SK-MEL-5 (cell line): ENCODE measurements around the gene MAGEA6. TPM values are rescaled to one million over a fixed set of nuclear protein-coding genes. Genes with fewer than 3 reads are reported as not detected.
A peak's percentile ranks its signal among the peaks of the same experiment; 100 is the strongest.
"Not testable (repeated sequence)": the region's sequence is repeated elsewhere in the genome, so short reads cannot be mapped to it uniquely, and the experiment has no call there.

Experiments
- DNase-seq: peaks from one replicate; pipeline ENCODE4 v3.0.0-alpha.2; 2016; ENCODE audit warnings: low read depth, low spot score
- in situ Hi-C: cut with HindIII; loops from 2 replicates; pipeline ENCODE4 v1.10.0; 2016; ENCODE audit warnings: low sequenced_read_pairs, high pct_unique_total_duplicates, low pct_unique_long_range_greater_than_20kb
- polyA plus RNA-seq, 2 experiments: library from polyadenylated mRNA; depleted of rRNA; stranded (reverse); fragments of >200 nt; gene quantifications; 2 replicates each; pipeline ENCODE4 v1.2.3, GENCODE V29; 2015
- total RNA-seq: library from RNA; depleted of rRNA; stranded (reverse); fragments of >200 nt; shearing (Covaris generic); gene quantifications from 2 replicates; pipeline ENCODE4 v1.2.3, GENCODE V29; 2014; rRNA removed

Gene MAGEA6, protein sequence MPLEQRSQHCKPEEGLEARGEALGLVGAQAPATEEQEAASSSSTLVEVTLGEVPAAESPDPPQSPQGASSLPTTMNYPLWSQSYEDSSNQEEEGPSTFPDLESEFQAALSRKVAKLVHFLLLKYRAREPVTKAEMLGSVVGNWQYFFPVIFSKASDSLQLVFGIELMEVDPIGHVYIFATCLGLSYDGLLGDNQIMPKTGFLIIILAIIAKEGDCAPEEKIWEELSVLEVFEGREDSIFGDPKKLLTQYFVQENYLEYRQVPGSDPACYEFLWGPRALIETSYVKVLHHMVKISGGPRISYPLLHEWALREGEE
- 187 and 193 TPM in 2 replicates for total RNA-seq
- polyA plus RNA-seq (2015; cell fraction: cytosol; rRNA removed): 110 and 118 TPM in 2 replicates
- polyA plus RNA-seq (2015; cell fraction: nucleus; rRNA removed): 32.6 and 50.2 TPM in 2 replicates

DNA sequence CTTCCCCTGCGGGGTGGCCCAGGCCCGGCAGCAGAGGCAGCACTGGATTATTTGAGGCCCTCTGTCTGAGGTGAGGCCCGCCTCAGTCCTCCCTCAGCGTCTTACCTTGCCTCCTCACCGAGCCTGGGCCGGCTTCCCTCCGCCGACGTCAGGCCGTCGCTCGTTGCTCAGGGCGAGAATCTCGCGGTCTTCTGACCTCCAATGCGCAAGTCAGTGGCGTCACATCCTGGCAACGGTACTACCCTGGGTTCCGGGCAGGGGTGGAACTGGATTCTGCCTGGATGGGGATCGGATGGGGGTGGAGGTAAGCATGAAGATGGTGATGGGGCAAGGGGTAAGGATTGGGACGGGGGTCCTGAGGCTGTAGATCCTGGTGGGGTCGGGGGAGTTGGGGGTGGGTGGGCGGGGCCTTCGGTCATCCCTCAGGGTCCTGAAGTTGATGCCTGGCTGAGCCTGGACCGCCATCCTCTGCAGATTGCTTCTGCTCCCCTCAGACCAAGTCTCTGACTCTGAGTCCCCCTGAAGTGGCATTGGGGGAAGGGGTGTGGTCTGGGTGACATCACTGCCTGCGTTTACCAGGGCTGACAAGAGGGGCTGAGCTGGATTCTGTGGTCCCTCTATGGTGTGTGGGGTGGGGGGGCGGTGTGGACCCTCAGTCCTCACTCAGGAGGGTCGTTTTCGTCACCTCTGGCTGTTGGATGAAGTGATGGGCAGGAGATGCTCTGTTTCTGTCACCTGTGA is at the start of gene MAGEA6:
Gene MAGEA6 (minus strand): TSS at position 141 of the 741 bp plus-strand sequence. CDS start 2,039 bp downstream, outside the sequence.
- in situ Hi-C loops, DNase-seq: not testable (repeated sequence)

DNA sequence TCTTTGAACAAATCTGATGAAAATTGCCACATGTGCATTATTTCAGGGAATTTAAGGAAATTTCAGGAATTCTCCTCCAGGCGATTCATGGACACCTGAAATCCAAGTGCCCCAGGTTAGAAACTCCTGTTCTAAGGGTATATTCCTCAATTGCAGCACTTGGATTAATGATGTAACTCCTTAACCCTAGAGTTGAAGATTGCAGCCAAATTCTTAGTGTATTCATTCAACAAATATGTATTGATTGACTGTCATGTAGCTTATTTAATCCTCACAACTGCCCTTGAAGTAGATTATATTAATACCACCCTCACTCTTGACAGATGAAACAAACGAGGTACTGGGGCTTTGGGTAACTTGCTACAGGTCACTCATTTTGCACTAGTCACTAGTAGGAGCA is 49.8 kb upstream of the MAGEA6 start:
- no peak for DNase-seq
- in situ Hi-C loops: loop anchor here (25.0 kb wide), 1 partner anchor 182 kb away; the partner anchor contains the start of gene GABRQ

DNA sequence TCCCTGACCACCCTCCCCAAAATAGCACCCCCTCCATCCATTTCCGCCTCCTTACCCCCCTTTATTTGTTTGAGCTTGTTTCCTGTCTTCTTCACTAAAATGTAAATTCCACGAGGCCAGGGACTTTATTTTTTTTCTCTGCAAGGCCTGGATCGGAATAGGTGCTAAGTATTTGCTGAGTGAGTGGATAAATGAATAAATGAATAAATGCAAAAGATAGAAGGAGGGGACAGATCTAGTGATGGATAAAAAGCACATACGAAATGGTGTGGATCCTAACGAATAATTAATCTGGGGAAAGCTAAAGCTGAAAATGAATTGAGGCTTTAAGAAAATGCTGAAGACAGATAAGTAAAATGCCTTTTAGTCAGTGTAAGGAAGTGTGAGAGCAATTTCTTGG is 48.9 kb upstream of the MAGEA6 start:
- DNase-seq: no peak
- in situ Hi-C loops: loop anchor here (25.0 kb wide), 1 partner anchor 181 kb away; the partner anchor contains the start of gene GABRQ

DNA sequence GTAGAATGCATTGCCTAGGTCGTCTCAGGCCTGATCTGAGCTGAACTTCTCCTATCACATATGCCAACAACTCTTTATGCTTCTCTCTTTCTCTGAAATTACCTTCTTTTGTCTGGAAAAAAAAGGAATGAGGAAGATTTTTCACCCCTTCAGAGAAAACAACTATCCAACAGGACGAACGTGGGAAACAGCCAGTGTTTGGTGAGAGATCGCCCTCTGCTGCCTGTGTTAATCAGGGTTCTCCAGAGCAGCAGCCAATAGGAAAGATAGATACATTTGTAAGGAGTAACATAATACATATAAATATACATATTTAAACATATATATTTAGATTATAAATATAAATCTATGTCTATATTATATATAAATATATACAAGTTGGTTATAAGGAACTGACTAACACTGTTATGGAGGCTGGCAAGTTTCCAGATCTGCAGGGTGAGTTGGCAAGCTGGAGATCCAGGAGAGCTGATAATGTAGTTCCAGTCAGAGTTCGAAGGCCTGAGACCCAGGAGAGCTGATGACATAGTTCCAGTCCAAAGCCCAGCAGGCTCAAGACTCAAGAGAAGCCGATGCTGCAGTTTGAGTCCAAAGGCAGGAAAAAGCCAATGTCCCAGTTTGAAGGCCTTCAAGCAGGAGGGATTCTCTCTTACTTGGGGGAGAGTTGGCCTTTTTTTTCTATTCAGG is 47.7 kb upstream of the MAGEA6 start:
- in situ Hi-C loops: loop anchor here (25.0 kb wide), 1 partner anchor 180 kb away; the partner anchor contains the start of gene GABRQ
- peak; percentile 52 for DNase-seq

DNA sequence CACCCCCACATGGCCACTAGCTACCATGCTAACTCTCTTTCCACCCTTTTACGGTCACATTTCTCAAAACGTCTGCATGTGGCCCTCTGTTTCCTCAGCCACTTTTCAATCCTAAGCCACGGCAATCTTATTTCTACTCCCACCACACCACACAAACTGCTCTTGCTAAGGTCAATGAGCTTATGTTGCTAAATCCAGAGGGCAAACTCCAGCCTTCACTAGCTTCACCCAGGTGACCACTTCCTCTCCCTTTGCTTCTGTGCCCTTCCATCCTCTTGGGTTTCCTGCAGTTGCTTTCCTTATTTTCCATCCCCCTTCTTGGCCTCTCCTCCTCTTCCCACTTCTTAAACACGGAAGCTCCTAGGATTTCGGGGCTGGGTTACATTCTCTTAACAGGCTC is 44.6 kb upstream of the MAGEA6 start:
- DNase-seq: no peak
- in situ Hi-C loops: loop anchor here (25.0 kb wide), 1 partner anchor 177 kb away; the partner anchor contains the start of gene GABRQ

DNA sequence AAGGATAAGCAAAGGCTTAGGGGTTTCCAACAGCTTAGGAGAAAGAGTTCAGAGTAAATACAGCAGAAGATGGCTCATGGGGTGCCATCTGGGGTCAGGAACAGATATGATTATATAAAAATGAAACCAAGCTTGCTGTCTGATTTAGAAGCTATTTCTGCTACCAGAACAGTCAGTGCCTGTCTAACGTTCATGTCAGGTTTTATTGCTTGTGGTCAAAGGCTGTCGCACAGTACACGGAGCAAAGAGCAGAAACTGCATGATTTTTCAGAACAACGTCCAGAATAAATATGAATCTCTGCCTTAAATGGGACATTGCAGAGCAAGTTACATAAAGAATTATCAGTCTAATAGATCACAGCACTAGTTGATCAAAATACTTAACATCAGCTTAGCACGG is 43.7 kb upstream of the MAGEA6 start:
- in situ Hi-C loops: loop anchor here (25.0 kb wide), 1 partner anchor 176 kb away; the partner anchor contains the start of gene GABRQ
- DNase-seq: no peak

DNA sequence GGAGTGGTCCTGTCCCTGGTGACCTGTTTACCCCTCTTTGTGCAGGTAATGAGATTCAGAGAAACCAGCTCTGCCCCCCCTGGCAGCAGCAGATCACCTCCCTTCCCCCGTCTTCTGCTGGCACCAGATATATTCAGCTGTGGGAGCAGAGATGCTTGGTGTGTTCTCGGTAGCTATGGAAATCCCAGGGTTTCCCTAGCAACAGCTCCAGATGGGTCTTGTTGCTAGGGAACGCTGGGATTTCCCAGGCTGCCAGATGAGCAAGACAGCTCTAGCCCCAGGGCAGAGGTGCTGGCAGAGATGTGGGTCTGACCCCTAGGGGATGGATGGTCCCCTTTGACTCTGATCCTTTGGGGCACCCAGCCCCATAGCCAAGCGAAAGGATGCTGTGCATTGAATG is 40.9 kb upstream of the MAGEA6 start:
- in situ Hi-C loops: loop anchor here (25.0 kb wide), 1 partner anchor 173 kb away; the partner anchor contains the start of gene GABRQ
- DNase-seq: no peak

DNA sequence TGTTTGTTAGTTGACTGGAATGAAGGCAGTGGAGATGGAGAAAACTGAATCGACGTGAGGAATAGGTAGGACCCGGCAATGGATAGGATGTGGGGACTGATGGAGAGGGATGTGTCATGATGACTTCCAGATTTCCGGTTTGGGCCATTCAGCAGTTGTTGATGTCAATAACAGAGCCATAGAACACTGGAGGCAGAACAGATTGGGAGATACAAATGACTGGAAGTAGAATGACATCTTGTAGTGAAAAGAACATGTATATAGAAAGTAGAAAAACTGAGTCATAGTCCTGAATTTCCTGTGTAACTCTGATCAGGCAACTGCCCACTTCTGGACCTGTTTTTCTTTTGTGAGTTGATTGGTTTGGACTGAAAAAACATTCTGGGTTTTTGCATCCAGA is 36.5 kb upstream of the MAGEA6 start:
- in situ Hi-C loops: loop anchor here (25.0 kb wide), 1 partner anchor 169 kb away; the partner anchor contains the start of gene GABRQ
- no peak for DNase-seq

DNA sequence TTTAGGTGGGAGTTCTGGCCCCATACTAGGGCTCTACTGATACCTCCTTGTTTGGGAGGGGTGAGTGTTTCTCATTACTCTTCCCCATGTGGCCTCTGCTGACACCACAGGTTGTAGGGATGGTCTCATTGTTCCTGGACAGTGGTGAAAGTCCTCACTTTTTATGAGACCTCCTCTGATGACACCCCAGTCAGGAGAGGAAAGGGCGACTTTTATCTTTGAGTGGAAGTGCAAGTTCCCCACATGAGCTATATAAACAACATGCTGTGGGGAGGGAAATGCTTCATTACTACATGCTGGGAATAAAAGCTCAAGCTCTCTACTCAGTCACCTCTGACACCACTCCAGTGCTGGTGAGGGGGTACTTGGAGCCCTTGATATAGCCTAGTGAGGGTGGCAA is 29.5 kb upstream of the MAGEA6 start:
- in situ Hi-C loops: no loop called here
- no peak for DNase-seq

DNA sequence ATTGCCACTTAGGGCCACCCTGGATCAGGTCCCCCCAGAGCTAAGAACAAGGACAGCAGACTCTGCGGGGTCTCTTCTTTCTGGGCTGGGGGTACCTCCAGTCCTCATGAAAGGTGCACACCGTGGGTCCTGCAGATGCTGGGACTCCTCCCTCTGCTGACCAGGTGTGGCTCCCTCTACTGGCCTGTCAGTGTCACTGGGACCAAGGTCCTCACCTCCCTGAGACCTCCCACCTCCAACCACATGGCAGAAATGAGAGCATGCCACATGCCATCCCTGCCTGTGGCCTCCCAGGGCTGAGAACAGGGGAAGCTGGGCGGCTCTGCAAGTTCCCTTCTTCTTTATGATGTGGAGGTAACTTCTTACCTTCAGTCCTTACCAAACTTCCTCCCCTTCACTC is 17.6 kb upstream of the MAGEA6 start:
- in situ Hi-C loops, DNase-seq: not testable (repeated sequence)

DNA sequence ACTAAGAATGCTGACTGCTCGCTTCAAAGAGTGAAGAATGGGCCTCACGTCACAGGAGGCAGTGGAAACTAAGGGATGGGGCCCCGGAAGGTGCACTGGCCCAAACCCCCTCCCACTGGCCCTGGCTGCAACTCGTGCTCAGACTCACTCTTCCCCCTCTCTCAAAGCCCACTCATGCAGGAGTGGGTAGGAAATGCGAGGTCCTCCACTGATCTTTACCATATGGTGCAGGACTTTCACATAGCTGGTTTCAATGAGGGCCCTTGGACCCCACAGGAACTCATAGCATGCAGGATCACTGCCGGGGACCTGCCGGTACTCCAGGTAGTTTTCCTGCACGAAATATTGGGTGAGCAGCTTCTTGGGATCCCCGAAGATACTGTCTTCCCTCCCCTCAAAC is 2.9 kb downstream of the MAGEA6 start:
- DNase-seq, in situ Hi-C loops: not testable (repeated sequence)

DNA sequence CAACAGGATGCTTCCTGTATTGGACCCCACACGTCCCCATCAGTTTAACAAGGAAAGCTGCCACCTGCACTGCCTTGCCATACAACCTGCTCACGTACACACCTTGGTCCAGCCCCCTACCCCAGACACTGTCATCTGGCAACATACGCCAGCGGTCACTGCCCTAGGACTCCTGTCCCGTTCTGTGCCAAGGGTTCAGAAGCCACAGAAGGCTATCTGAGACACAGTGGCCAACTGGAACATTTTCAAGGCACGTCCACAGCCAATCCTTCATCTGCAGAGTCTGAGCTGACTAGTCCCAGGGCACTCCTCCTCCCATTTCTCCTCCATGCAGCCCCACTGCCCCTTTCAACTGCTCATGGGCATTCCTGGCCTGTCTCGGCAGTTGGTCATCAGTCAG is 7.9 kb downstream of the MAGEA6 start:
- in situ Hi-C loops, DNase-seq: not testable (repeated sequence)

DNA sequence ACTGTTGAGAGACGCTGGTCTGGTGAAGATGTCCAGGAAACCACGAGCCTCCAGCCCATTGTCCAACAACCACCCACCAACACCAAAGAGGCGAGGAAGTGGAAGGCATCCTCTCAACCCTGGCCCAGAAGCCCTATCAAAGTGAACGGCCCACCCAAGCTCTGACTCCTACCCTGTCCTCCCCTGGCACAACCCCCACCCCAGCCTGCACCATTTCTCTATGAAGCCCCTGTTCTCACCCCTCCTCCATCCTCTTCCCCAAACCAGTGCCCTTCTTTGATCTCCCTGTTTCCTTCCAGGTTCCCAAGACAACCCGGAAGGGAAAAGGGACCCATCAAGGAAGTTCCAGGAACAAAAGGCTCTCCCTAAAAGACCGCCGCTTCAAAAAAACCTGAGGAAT is 9.9 kb downstream of the MAGEA6 start:
- in situ Hi-C loops: not testable (repeated sequence)

DNA sequence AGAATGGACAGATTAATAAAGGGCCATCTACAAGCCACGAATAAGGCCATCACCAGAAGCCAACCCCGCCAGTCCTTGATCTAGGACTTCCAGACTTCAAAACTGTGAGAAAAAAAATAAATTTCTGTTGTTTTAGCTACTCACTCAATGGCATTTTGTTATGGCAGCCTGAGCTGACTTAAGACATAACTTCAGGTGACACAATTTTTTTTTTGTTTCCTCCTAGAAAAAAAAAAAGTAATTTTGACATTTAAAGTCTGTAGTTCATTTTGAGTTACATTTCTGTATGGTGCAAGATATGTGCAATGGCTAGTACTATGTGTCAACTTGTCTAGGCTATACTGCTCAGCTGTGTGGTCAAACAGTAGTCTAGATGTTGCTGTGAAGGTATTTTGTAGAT is 10.6 kb downstream of the MAGEA6 start, which contains the start of gene CSAG3:
Gene CSAG3 (plus strand): TSS at position 301 of the 400 bp plus-strand sequence.
- DNase-seq, in situ Hi-C loops: not testable (repeated sequence)

More for the DNA sequence above, 9.9 kb downstream of the MAGEA6 start:
- DNase-seq: not testable (repeated sequence)

DNA sequence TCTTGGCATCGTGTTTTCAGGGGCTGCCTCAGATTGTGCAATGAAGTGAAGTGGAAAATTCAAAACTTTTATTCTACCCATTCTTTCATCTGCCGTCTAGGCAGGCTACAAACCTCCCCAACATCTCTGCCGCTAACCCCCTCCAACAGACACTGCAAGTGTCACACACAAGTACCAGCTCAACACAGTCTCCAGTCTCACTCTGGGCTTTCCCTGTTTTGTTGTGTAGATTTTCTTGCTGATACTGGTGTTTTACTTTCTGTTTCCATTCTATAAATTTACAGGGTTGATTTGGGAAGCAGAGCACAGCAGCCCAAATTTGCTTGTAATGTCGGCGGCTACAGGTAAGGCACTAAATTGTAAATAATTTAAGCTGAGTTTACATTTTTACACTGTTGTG is 14.6 kb downstream of the MAGEA6 start:
- in situ Hi-C loops, DNase-seq: not testable (repeated sequence)

DNA sequence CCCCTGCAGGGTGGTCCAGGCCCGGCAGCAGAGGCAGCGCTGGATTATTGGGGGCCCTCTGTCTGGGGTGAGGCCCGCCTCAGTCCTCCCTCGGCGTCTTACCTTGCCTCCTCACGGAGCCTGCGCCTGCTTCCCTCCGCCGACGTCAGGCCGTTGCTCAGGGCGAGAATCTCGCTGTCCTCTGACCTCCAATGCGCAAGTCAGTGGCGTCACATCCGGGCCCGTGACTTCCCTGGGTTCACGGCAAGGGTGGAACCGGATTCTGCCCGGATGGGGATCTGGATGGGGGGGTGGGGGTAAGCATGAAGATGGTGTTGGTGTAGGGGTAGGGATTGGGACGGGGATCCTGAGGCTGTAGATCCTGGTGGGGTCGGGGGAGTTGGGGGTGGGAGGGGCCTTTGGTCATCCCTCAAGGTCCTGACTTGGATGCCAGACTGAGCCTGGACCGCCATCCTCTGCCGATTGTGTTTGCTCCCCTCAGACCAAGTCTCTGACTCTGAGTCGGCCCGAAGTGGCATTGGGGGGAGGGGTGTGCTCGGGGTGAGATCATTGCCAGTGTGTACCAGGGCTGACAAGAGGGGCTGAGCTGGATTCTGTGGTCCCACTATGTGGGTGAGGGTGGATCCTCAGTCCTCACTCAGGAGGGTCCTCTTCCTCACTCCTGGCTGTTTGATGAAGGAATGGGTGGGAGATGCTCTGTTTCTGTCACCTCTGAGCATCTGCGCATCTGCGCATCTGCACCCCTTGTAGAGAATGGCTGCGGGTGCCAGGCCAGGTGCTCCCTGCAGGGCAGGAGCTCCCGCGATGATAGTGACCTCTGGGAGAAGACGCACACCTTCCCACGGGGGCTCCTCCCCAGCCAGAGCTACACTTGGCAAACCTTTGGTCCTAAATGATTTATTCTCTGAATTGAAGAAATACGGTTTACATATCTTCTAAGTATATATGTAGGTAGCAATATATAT is 15.5 kb downstream of the MAGEA6 start, which contains the start of gene MAGEA2:
Gene MAGEA2 (minus strand): TSS at position 157 of the 965 bp plus-strand sequence. CDS start 2,479 bp downstream, outside the sequence.
- in situ Hi-C loops, DNase-seq: not testable (repeated sequence)
